ENCODE measurements around the gene AFAP1.

DNA sequence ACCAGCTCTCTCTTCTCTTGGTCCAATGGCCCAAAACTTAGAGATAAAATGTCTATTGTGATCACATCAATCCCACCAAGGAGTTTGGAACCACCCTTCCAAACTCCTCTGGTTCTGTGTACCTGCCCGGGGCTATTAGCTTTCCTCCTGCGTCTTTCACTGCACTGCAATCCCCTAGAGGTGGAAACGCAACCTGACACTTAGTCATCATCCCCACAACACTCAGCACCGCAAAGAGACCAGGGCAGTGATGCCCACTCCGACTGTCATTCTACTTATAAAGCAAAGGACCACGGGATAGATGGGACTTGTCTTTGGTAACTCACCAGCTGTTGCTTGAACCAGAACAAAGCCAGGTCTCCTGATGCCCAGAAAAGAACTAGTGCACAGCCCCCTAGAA is 22.0 kb downstream of the AFAP1 start:
- TF ChIP-seq, protein P1, sequence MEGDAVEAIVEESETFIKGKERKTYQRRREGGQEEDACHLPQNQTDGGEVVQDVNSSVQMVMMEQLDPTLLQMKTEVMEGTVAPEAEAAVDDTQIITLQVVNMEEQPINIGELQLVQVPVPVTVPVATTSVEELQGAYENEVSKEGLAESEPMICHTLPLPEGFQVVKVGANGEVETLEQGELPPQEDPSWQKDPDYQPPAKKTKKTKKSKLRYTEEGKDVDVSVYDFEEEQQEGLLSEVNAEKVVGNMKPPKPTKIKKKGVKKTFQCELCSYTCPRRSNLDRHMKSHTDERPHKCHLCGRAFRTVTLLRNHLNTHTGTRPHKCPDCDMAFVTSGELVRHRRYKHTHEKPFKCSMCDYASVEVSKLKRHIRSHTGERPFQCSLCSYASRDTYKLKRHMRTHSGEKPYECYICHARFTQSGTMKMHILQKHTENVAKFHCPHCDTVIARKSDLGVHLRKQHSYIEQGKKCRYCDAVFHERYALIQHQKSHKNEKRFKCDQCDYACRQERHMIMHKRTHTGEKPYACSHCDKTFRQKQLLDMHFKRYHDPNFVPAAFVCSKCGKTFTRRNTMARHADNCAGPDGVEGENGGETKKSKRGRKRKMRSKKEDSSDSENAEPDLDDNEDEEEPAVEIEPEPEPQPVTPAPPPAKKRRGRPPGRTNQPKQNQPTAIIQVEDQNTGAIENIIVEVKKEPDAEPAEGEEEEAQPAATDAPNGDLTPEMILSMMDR (conservative IDR thresholded peaks at IDR 0.05; ENCODE audit: low read length): no peak
- TF ChIP-seq EZH2phosphoT487 (IDR thresholded peaks at IDR 0.05; ENCODE audit: borderline replicate concordance): no peak

Data from Loucy (cell line).